ENCODE results near the gene SLC25A10. TPM values are rescaled to one million over a fixed set of nuclear protein-coding genes. Genes with fewer than 3 reads are reported as not detected.

SLC25A10 gene
- total RNA-seq, 1 donor from 2014 or later: 45.7 TPM

- DNase-seq (ENCODE audit: low spot score): peak; percentile 16
- H3K27ac Mint-ChIP-seq: peak overlapping the region; percentile 73
- H3K4me1 Mint-ChIP-seq (ENCODE audit: low read depth): peaks cover 18% of the 10 kb centered on the region
- intact Hi-C loops (cut with micrococcal nuclease): loop anchor here (1.0 to 2.0 kb wide), 6 partner anchors 8 to 156 kb away; partner anchors contain the start of genes ARL16, CCDC137, FAAP100 and NPLOC4
- H3K9me3 Mint-ChIP-seq: no peaks in the 10 kb centered on the region
- peak overlapping the region; percentile 85 for H3K4me3 Mint-ChIP-seq
- no peaks in the 10 kb centered on the region for H3K27me3 Mint-ChIP-seq (ENCODE audit: insufficient read depth)
- peaks cover 48% of the 10 kb centered on the region for H3K36me3 Mint-ChIP-seq (ENCODE audit: low read depth)
Measured at GRCh38 chr17:81703747-81704654, 8.1 kb upstream of the SLC25A10 start.

DNA sequence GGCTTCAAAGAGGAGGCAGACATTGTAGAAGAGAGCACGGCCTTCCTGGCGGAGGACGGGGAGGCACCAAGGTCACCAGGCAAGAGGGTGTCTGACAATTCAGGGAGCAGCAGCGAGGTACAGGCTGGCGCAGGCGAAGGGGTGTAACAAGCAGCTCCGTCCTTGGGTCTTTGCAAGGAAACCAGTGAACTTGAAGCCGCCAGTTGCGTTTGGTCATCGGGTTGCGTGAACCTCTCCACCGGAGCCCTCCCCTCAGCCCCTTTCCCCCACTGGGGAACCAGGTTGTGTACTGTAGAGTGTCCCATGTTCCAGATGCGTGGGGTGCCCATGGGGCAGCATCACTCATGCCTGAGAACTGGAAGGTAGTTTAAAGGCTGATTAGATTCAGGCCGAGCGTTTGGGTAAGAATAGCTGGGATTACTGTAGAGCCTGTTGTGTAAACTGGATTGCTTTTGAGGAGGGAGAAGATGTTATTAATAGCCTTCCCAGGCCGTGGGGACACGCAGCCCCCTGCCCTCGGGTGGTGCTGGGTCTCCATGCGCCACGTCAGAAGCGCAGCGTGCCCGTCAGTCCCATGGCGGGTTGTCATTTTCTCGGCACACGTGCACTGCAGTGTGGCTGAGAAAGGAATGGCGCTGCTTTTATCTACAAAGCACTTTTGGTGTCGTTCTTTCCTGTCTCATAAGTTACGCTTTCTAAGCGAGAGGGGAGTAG lies 6.4 kb upstream of the SLC25A10 start:
- Mint-ChIP-seq H3K27ac (peak overlapping the region; percentile 23), H3K27me3 (ENCODE audit: insufficient read depth) (no peaks in the 10 kb centered on the region), H3K4me1 (ENCODE audit: low read depth) (peaks cover 20% of the 10 kb centered on the region), H3K4me3 (peak overlapping the region; percentile 54), H3K9me3 (no peaks in the 10 kb centered on the region), H3K36me3 (ENCODE audit: low read depth) (peaks cover 49% of the 10 kb centered on the region)
- no peak for DNase-seq (ENCODE audit: low spot score)
- intact Hi-C loops (cut with micrococcal nuclease): no loop called here

- H3K36me3 Mint-ChIP-seq (ENCODE audit: low read depth): peaks cover 46% of the 10 kb centered on the region
- intact Hi-C loops (cut with micrococcal nuclease): no loop called here
- peak overlapping the region; percentile 54 for H3K4me3 Mint-ChIP-seq
- H3K9me3 Mint-ChIP-seq: no peaks in the 10 kb centered on the region
- DNase-seq (ENCODE audit: low spot score): no peak
- H3K27me3 Mint-ChIP-seq (ENCODE audit: insufficient read depth): no peaks in the 10 kb centered on the region
- peaks cover 23% of the 10 kb centered on the region for H3K4me1 Mint-ChIP-seq (ENCODE audit: low read depth)
- H3K27ac Mint-ChIP-seq: no peak overlapping the region
Measured at GRCh38 chr17:81706232-81706611, 5.9 kb upstream of the SLC25A10 start.

- peaks cover 41% of the 10 kb centered on the region for H3K36me3 Mint-ChIP-seq (ENCODE audit: low read depth)
- H3K4me1 Mint-ChIP-seq (ENCODE audit: low read depth): peaks cover 23% of the 10 kb centered on the region
- intact Hi-C loops (cut with micrococcal nuclease): no loop called here
- H3K27me3 Mint-ChIP-seq (ENCODE audit: insufficient read depth): no peaks in the 10 kb centered on the region
- peak overlapping the region; percentile 12 for H3K27ac Mint-ChIP-seq
- H3K4me3 Mint-ChIP-seq: no peak overlapping the region
- H3K9me3 Mint-ChIP-seq: no peaks in the 10 kb centered on the region
- DNase-seq (ENCODE audit: low spot score): no peak
Measured at GRCh38 chr17:81706757-81707624, 5.1 kb upstream of the SLC25A10 start.

- Mint-ChIP-seq H3K27ac (no peak overlapping the region), H3K4me3 (no peak overlapping the region), H3K27me3 (ENCODE audit: insufficient read depth) (no peaks in the 10 kb centered on the region), H3K4me1 (ENCODE audit: low read depth) (peaks cover 20% of the 10 kb centered on the region), H3K36me3 (ENCODE audit: low read depth) (peaks cover 33% of the 10 kb centered on the region), H3K9me3 (no peaks in the 10 kb centered on the region)
- intact Hi-C loops (cut with micrococcal nuclease): no loop called here
- DNase-seq (ENCODE audit: low spot score): no peak
Measured at GRCh38 chr17:81707725-81708646, 4.1 kb upstream of the SLC25A10 start.

GRCh38 chr17:81708739-81709185 lies 3.3 kb upstream of the SLC25A10 start:
- Mint-ChIP-seq H3K36me3 (ENCODE audit: low read depth) (peaks cover 33% of the 10 kb centered on the region), H3K4me1 (ENCODE audit: low read depth) (peaks cover 24% of the 10 kb centered on the region), H3K4me3 (no peak overlapping the region), H3K27ac (no peak overlapping the region), H3K27me3 (ENCODE audit: insufficient read depth) (no peaks in the 10 kb centered on the region), H3K9me3 (no peaks in the 10 kb centered on the region)
- intact Hi-C loops (cut with micrococcal nuclease): no loop called here
- DNase-seq (ENCODE audit: low spot score): no peak

GRCh38 chr17:81710514-81711308 lies 1.4 kb upstream of the SLC25A10 start:
- H3K9me3 Mint-ChIP-seq: no peaks in the 10 kb centered on the region
- H3K4me1 Mint-ChIP-seq (ENCODE audit: low read depth): peaks cover 15% of the 10 kb centered on the region
- peaks cover 23% of the 10 kb centered on the region for H3K36me3 Mint-ChIP-seq (ENCODE audit: low read depth)
- H3K27ac Mint-ChIP-seq: peak overlapping the region; percentile 48
- no peaks in the 10 kb centered on the region for H3K27me3 Mint-ChIP-seq (ENCODE audit: insufficient read depth)
- H3K4me3 Mint-ChIP-seq: peak overlapping the region; percentile 80
- intact Hi-C loops (cut with micrococcal nuclease): loop anchor here (1.0 to 5.0 kb wide), 2 partner anchors 27 to 312 kb away; partner anchors contain the start of genes ARL16, CENPX and LRRC45
- DNase-seq (ENCODE audit: low spot score): no peak

GRCh38 chr17:81712468-81713003 lies 452 bp downstream of the SLC25A10 start:
- no peak for DNase-seq (ENCODE audit: low spot score)
- Mint-ChIP-seq H3K36me3 (ENCODE audit: low read depth) (peaks cover 9% of the 10 kb centered on the region), H3K4me3 (peak overlapping the region; percentile 90)

GRCh38 chr17:81713004-81713555 lies 996 bp downstream of the SLC25A10 start:
- Mint-ChIP-seq H3K4me1 (ENCODE audit: low read depth) (peaks cover 13% of the 10 kb centered on the region), H3K9me3 (no peaks in the 10 kb centered on the region), H3K27ac (peak overlapping the region; percentile 79), H3K27me3 (ENCODE audit: insufficient read depth) (no peaks in the 10 kb centered on the region), H3K36me3 (ENCODE audit: low read depth) (peaks cover 9% of the 10 kb centered on the region), H3K4me3 (peak overlapping the region; percentile 90)
- intact Hi-C loops (cut with micrococcal nuclease): loop anchor here (5.0 kb wide), 1 partner anchor 309 kb away; the partner anchor contains the start of genes CENPX and LRRC45
- DNase-seq (ENCODE audit: low spot score): no peak

More at GRCh38 chr17:81712468-81713003, 452 bp downstream of the SLC25A10 start:
- H3K9me3 Mint-ChIP-seq: no peaks in the 10 kb centered on the region
- H3K4me1 Mint-ChIP-seq (ENCODE audit: low read depth): peaks cover 13% of the 10 kb centered on the region
- intact Hi-C loops (cut with micrococcal nuclease): loop anchor here (1.0 to 5.0 kb wide), 4 partner anchors 9 to 310 kb away; partner anchors contain the start of genes CENPX, LRRC45, MRPL12 and P4HB
- H3K27ac Mint-ChIP-seq: peak overlapping the region; percentile 79
- H3K27me3 Mint-ChIP-seq (ENCODE audit: insufficient read depth): no peaks in the 10 kb centered on the region

DNA sequence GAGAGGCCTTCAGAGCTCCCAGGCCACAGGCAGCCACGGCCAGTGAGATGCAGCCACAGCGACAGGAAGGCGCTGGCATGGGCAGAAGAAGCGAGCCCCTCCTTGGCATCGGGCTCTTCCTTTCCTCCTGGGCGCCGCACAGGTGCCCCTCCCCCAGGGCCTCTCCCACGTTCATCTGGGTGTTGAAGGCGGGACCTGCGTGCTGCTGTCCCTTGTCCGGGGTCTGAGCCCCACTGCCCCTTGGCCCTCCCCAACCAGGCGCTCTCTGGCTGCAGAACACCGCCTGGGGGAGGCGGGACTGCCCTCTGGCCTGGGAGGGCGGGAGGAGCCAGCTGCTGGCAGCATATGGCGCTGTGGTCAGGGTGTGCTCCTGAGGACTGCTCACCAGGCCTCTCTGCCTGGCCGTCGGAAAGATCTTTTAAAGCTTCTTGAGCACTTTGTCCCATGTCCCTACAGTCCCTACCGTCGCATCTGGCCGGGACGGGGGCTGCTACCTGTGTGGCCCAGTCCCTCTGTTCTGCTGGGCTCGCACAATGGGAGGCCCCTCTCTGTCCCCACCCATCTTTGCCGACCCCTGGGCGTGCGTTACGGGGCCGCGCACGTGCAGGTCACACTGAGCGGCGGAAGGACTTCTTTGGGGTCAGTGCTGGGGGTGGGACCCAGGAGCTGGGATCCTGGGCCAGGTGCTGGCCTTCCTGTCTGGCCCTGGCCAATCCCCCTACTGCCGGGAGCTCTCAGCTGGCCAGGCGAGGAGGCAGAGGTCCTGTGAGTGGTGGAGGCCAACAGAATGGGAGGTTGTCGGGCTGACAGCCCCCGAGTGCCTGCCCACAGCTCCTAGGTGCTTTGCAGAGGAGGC lies 1.7 kb downstream of the SLC25A10 start:
- Mint-ChIP-seq H3K4me1 (ENCODE audit: low read depth) (peaks cover 13% of the 10 kb centered on the region), H3K4me3 (peak overlapping the region; percentile 90), H3K36me3 (ENCODE audit: low read depth) (peaks cover 8% of the 10 kb centered on the region), H3K27me3 (ENCODE audit: insufficient read depth) (no peaks in the 10 kb centered on the region), H3K27ac (no peak overlapping the region), H3K9me3 (no peaks in the 10 kb centered on the region)
- intact Hi-C loops (cut with micrococcal nuclease): loop anchor here (5.0 kb wide), 1 partner anchor 309 kb away; the partner anchor contains the start of genes CENPX and LRRC45
- no peak for DNase-seq (ENCODE audit: low spot score)
